Caki2 (cell line): ENCODE results near the gene PMS1. TPM values are rescaled to one million over a fixed set of nuclear protein-coding genes. Genes with fewer than 3 reads are reported as not detected.
"Not testable (repeated sequence)": the region's sequence is repeated elsewhere in the genome, so short reads cannot be mapped to it uniquely, and the experiment has no call there.

ENCODE experiments used
- DNase-seq: peaks from one replicate; pipeline ENCODE4 v3.0.0-alpha.2; 2015; ENCODE audit warnings: low read depth
- in situ Hi-C: cut with HindIII; loops from 2 replicates; pipeline ENCODE4 v1.10.0; 2016; ENCODE audit warnings: low sequenced_read_pairs, low pct_unique_long_range_greater_than_20kb, mixed read lengths
- total RNA-seq: library from RNA; depleted of rRNA; stranded (reverse); fragments of >200 nt; shearing (Covaris generic); gene quantifications from 2 replicates; pipeline ENCODE4 v1.2.3, GENCODE V29; 2014; ENCODE audit warnings: low replicate concordance; rRNA removed

Gene PMS1
- total RNA-seq, 1 experiment from 2014 or later, result 19.2 TPM

DNA sequence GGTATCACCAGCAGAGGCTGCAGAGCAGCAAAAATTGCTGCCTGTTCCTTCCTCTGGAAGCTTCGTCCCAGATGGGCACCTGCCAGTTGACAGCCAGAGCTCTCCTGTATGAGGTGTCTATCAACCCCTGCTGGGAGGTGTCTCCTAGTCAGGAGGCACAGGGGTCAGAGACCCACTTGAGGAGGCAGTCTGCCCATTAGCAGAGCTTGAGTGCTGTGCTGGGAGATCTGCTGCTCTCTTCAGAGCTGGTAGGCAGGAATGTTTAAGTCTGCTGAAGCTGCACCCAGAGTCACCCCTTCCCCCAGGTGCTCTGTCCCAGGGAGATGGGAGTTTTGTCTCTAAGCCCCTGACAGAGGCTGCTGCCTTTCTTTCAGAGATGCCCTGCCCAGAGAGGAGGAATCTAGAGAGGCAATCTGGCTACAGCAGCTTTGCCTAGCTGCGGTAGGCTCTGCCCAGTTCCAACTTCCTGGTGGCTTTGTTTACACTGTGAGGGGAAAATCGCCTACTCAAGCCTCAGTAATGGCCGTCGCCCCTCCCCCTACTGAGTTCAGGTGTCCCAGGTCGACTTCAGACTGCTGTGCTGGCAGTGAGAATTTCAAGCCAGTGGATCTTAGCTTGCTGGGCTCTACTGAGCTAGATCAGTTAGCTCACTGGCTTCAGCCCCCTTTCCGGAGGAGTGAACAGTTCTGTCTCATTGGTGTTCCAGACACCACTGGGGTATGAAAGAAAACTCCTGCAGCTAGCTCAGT lies 108.5 kb downstream of the PMS1 start:
- in situ Hi-C loops, DNase-seq: not testable (repeated sequence)

GRCh38 chr2:189896809-189897208 lies 112.6 kb downstream of the PMS1 start:
- in situ Hi-C loops, result no loop called here
- DNase-seq, result no peak

GRCh38 chr2:189899101-189899500 lies 114.9 kb downstream of the PMS1 start:
- in situ Hi-C loops, result no loop called here
- DNase-seq, result no peak

DNA sequence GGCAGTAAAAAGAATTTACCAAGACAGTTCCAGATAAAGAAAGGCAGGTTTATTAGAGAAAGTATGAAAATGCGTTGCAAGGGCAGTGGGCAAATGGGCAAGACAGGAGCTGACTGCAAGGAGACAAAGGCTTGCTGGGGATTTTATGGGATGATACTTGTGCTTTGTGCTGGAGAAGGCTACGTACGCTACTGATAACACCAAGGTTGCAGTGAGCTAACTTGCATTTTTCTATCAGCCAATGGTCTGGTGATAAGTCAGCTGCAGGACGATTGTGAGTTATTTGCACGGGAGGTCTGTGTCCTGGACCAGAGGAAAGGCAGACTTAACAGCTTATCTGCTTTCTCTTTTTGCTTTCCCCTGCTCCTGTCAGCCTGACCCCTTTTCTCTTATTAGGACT lies 116.5 kb downstream of the PMS1 start:
- no peak for DNase-seq
- in situ Hi-C loops, result no loop called here

- no peak for DNase-seq
- in situ Hi-C loops, result no loop called here
Measured at GRCh38 chr2:189901664-189902063, 117.4 kb downstream of the PMS1 start.

DNA sequence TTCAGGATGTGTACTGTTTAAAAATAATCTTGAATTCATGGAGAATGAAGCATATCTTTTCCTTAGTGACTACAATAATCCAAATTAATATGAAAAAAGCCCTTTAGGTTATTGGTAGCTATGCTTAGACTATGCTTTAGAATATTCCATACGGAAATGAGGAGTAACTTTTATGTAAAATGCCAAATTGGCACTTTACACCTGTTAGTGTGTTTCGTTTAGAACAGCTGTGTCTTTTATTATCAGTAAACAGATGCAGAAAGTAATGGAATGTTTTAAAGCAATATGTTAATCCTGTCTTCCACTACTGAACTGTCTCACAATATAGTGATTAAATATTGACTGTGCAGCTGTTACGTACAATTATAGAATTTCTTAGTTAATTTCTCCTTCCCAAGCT lies 129.6 kb downstream of the PMS1 start:
- in situ Hi-C loops, result no loop called here
- no peak for DNase-seq

DNA sequence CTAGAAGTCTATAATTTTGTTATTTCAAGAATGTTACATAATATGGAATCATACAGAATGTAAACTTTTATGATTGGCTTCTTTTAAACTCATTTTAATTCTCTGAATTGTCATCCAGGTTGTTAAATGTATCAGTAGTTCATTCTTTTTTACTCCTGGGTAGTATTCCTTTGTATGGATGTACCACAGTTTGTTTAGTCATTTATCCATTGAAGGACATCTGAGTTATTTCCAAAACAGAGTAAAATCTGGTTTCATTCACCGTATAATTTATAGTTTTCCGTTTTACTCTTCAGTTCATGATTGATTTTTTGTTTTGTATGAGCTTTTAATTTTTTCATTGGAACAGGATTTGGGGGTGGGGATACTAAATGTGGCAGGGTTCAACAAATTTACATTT lies 132.4 kb downstream of the PMS1 start:
- no peak for DNase-seq
- in situ Hi-C loops, result no loop called here

Other genes with a start within 250 kb of the PMS1 start
- gene SLC40A1, start 203.7 kb upstream of the PMS1 start, total RNA-seq, result 7.4 and 7.9 TPM in 2 replicates
- gene ASNSD1, start 123.0 kb upstream of the PMS1 start, total RNA-seq, result 33.2 and 39.5 TPM in 2 replicates
- 2.7 and 4.1 TPM in 2 replicates for gene ANKAR, start 109.8 kb upstream of the PMS1 start, total RNA-seq
- gene OSGEPL1, start 21.7 kb upstream of the PMS1 start, total RNA-seq, result 11.2 and 25.5 TPM in 2 replicates
- gene ORMDL1, start 111 bp upstream of the PMS1 start, total RNA-seq, result 33.8 and 39.8 TPM in 2 replicates